ENCODE results near the gene ANO2.

ANO2 gene

DNA sequence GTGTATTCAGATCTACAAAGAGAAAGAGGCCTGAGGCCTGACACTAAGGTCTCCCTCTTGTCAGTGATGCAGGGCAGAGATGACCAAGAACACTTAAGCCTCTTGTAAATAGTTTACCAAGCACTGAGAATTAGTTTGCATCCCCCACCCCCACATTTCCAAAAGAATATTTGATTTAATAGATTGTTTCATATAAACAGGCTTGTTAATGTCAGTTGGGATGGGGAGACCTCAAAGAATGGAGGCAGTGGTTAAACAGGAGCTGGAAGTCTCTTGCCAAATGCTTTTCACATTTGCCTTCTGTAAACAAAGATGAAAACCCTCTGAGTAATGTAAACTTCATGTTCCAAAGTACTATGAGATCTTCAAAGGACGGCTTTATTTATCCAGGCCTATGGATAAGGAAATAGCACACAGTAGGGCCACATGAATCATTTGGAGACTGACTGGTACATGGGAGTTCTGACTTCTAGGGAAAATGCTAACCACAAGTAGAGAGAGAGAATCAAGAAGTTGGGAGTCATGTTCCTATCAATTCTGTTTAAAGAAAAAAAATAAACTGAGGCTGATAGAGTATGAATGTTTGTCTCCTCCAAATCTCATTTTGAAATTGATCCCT, 234.7 kb downstream of the ANO2 start:
- Histone ChIP-seq H3K36me3 (no peaks in the 10 kb centered on the region), H3K4me3 (no peak overlapping the region), H3K9me3 (no peaks in the 10 kb centered on the region), H3K4me1 (no peaks in the 10 kb centered on the region), H3K27ac (no peak overlapping the region), H3K27me3 (no peaks in the 10 kb centered on the region)
- no peak for DNase-seq
- intact Hi-C loops (cut with DNase I; ENCODE audit: low total_unique reads): no loop called here
- TF ChIP-seq, protein P1, sequence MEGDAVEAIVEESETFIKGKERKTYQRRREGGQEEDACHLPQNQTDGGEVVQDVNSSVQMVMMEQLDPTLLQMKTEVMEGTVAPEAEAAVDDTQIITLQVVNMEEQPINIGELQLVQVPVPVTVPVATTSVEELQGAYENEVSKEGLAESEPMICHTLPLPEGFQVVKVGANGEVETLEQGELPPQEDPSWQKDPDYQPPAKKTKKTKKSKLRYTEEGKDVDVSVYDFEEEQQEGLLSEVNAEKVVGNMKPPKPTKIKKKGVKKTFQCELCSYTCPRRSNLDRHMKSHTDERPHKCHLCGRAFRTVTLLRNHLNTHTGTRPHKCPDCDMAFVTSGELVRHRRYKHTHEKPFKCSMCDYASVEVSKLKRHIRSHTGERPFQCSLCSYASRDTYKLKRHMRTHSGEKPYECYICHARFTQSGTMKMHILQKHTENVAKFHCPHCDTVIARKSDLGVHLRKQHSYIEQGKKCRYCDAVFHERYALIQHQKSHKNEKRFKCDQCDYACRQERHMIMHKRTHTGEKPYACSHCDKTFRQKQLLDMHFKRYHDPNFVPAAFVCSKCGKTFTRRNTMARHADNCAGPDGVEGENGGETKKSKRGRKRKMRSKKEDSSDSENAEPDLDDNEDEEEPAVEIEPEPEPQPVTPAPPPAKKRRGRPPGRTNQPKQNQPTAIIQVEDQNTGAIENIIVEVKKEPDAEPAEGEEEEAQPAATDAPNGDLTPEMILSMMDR (IDR thresholded peaks at IDR 0.05): no peak

DNA sequence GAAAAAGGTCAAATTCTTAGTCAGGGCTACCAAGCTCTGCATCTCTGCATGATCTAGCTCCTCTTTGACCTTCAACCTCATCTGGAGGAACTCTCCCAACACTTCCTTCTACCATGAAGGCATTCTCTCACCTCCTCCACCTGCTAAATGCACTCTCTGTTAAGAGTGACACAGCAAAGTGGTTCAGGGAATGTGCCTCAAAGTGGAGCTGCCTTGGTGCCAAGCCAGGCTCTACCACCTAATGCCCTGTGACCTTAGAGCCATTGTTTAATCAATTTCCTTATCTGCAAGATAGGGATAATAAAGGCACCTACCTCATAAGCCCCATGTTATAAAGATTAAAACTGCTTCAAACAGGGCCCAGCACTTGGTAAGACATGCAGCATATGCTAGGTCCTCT, 236.7 kb downstream of the ANO2 start:
- H3K4me3 ChIP-seq: no peak overlapping the region
- no peaks in the 10 kb centered on the region for H3K36me3 ChIP-seq
- DNase-seq: no peak
- TF ChIP-seq, protein P1 (IDR thresholded peaks at IDR 0.05): no peak
- intact Hi-C loops (cut with DNase I; ENCODE audit: low total_unique reads): no loop called here
- H3K27me3 ChIP-seq: no peaks in the 10 kb centered on the region
- H3K9me3 ChIP-seq: no peaks in the 10 kb centered on the region
- no peaks in the 10 kb centered on the region for H3K4me1 ChIP-seq
- no peak overlapping the region for H3K27ac ChIP-seq

DNA sequence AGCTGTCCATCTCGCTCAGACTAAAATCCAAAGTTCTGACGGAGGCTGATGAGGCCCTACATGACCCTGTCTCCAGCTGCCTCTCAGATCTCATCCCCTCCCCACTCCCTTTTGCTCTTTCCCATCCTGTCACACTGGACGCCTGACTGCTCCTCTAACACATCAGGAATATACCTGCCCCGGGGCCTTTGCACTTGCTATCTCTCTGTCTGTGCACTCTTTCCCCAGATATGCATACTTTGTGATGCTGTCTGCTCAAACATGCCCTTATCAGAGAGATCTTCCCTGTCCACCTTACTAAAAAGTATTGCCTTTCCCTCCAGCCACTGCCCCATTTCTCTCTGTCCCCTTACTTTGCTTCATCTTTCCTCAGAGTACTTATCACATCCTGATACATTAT, 238.8 kb downstream of the ANO2 start:
- H3K4me3 ChIP-seq: no peak overlapping the region
- H3K27me3 ChIP-seq: no peaks in the 10 kb centered on the region
- H3K36me3 ChIP-seq: no peaks in the 10 kb centered on the region
- no peak for DNase-seq
- no peaks in the 10 kb centered on the region for H3K4me1 ChIP-seq
- no peaks in the 10 kb centered on the region for H3K9me3 ChIP-seq
- intact Hi-C loops (cut with DNase I; ENCODE audit: low total_unique reads): no loop called here
- H3K27ac ChIP-seq: no peak overlapping the region
- TF ChIP-seq, protein P1 (IDR thresholded peaks at IDR 0.05): no peak

DNA sequence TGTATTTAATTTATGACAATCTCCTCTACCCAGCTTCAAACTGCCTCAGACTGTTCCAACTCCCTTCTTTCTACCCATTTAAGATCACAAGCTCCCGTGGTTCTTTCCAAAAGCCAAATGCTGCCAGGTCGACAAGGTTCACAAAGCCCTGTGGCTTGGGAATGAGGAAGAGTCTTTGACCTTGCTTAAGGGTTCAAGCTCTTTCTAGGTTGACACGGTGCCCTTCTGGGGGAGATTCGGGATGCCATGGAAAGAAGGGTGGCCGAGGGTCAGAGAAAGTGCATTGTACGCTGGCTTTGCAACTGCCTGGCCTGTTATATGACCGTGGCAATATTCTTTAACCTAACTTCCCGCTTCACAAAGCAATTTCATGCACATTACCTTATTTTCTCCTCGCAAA, 239.3 kb downstream of the ANO2 start:
- no peak for DNase-seq
- no peaks in the 10 kb centered on the region for H3K27me3 ChIP-seq
- TF ChIP-seq, protein P1 (IDR thresholded peaks at IDR 0.05): no peak
- H3K4me1 ChIP-seq: no peaks in the 10 kb centered on the region
- no peak overlapping the region for H3K4me3 ChIP-seq
- H3K9me3 ChIP-seq: no peaks in the 10 kb centered on the region
- no peak overlapping the region for H3K27ac ChIP-seq
- intact Hi-C loops (cut with DNase I; ENCODE audit: low total_unique reads): no loop called here
- H3K36me3 ChIP-seq: no peaks in the 10 kb centered on the region

DNA sequence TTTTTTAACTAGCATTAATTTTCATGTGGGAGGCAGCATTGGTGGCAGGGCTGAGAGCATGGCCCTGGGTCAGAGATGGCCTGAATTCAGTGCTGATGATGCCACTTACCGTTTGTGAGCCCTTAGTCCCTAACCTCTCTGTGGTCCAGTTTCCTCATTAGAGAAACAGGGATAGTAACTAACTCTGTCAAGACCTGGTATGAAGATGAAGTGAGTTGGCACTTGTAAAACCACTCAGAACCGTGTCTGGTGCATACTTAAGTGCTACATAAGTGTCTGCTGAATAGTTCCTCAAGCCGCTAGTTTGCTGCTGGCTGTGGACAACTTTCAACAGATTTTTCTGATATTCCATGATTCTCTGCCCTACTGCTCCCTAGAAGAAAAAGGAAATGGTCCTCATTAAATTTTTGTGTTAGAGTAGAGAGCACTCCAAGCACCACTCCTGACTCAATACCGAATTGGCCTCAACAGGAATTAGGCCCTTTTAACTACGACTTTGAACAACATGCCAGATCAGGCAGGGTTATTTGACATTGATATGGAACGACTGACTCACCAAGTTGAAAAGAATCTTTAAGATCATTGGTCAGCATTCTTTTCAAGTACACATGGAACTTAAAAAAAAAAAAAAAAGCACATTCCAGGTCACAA, 250.2 kb downstream of the ANO2 start:
- intact Hi-C loops (cut with DNase I; ENCODE audit: low total_unique reads): no loop called here
- Histone ChIP-seq H3K36me3 (no peaks in the 10 kb centered on the region), H3K4me3 (no peak overlapping the region), H3K4me1 (no peaks in the 10 kb centered on the region), H3K27me3 (no peaks in the 10 kb centered on the region), H3K27ac (no peak overlapping the region), H3K9me3 (peaks cover 0 to 7% (median 6%) of the 10 kb centered on the region in 3 donors)
- TF ChIP-seq, protein P1 (IDR thresholded peaks at IDR 0.05): no peak
- DNase-seq: no peak
